Endodermal cell (in vitro differentiated cells): ENCODE results near the gene GPN1. TPM values are rescaled to one million over a fixed set of nuclear protein-coding genes. Genes with fewer than 3 reads are reported as not detected.

Source experiments
- DNase-seq: peaks from one replicate; pipeline ENCODE4 v3.0.0-alpha.2; 2017
- H3K27ac ChIP-seq: 2 replicates; pipeline ENCODE4 v1.5.1; 2013; ENCODE audit warnings: mild to moderate bottlenecking, low read depth, low read length, moderate library complexity
- H3K27me3 ChIP-seq: 2 replicates; pipeline ENCODE4 v1.6.1; 2013; ENCODE audit warnings: mild to moderate bottlenecking, low read length, moderate library complexity; ENCODE audit not compliant: insufficient read depth, control insufficient read depth, poor library complexity, severe bottlenecking
- H3K36me3 ChIP-seq: 2 replicates; pipeline ENCODE4 v1.7.0; 2013; ENCODE audit warnings: mild to moderate bottlenecking, low read length, moderate library complexity; ENCODE audit not compliant: control insufficient read depth, insufficient read depth
- H3K4me1 ChIP-seq: one replicate; pipeline ENCODE4 v1.7.0; 2013; ENCODE audit warnings: low read length; ENCODE audit not compliant: control insufficient read depth, insufficient read depth
- H3K4me3 ChIP-seq: 2 replicates; pipeline ENCODE4 v1.5.1; 2013; ENCODE audit warnings: mild to moderate bottlenecking, low read length, moderate library complexity
- H3K9ac ChIP-seq: 2 replicates; pipeline ENCODE4 v1.6.1; 2013; ENCODE audit warnings: mild to moderate bottlenecking, low read length, moderate library complexity; ENCODE audit not compliant: poor library complexity, severe bottlenecking; ENCODE audit errors: extremely low read depth
- H3K9me3 ChIP-seq: 2 replicates; pipeline ENCODE4 v1.6.1; 2013; ENCODE audit warnings: mild to moderate bottlenecking, low read length, moderate library complexity; ENCODE audit not compliant: control insufficient read depth
- H3K27ac Mint-ChIP-seq: 2 replicates; pipeline ENCODE4 v1.8.0; 2020; ENCODE audit warnings: mixed read lengths
- H3K27me3 Mint-ChIP-seq: 2 replicates; pipeline ENCODE4 v1.8.0; 2021; ENCODE audit warnings: mild to moderate bottlenecking, mixed read lengths; ENCODE audit not compliant: insufficient read depth
- H3K36me3 Mint-ChIP-seq: 2 replicates; pipeline ENCODE4 v1.8.0; 2020; ENCODE audit warnings: low read depth, mixed read lengths
- H3K4me1 Mint-ChIP-seq: 2 replicates; pipeline ENCODE4 v1.8.0; 2020; ENCODE audit warnings: mixed read lengths
- H3K4me3 Mint-ChIP-seq: 2 replicates; pipeline ENCODE4 v1.8.0; 2020; ENCODE audit warnings: mild to moderate bottlenecking, moderate library complexity, mixed read lengths
- H3K9me3 Mint-ChIP-seq: 2 replicates; pipeline ENCODE4 v1.8.0; 2020; ENCODE audit warnings: mild to moderate bottlenecking, mixed read lengths
- CTCF ChIP-seq: fragments of 200-600 bp; sonication (generic); conservative IDR thresholded peaks from 2 replicates; pipeline ENCODE4 v1.5.0; 2021; ENCODE audit warnings: antibody characterized with exemption, mild to moderate bottlenecking
- WGBS, 2 experiments: methylation state at CpG; one replicate each; pipeline versions ENCODE4 v1.1.5 to v1.1.7; 2013; ENCODE audit warnings: missing lambda C conversion rate in 2 of 2, mixed read lengths in 1 of 2; ENCODE audit not compliant: insufficient coverage in 1 of 2, insufficient read length in 1 of 2; 5-methylcytosine and 5-hydroxymethylcytosine counted together
- total RNA-seq, 2 donors: library from RNA; stranded (reverse); fragmentation: NEBNext Ultra II Directional in 1 of 2; extraction: Animal tissue kit (Norgen Biotek cat#: 25700) in 1 of 2; gene quantifications; 2 replicates in 1 of 2; 3 replicates in 1 of 2; pipeline ENCODE4 v1.2.1, GENCODE V29; 2021

GPN1 gene
- total RNA-seq, 2 donors from 2014 or later: 49.6 to 51.5 TPM

- peaks cover 72% of the 10 kb centered on the region for H3K36me3 ChIP-seq
- no peak overlapping the region for H3K9ac ChIP-seq
- no peaks in the 10 kb centered on the region for H3K9me3 ChIP-seq
- no peak overlapping the region for H3K4me3 Mint-ChIP-seq
- no peak for TF ChIP-seq CTCF
- WGBS, 2 experiments: 100% methylated on average over 1 to 2 of the region's 3 CpGs
- DNase-seq: no peak
- peaks cover 42% of the 10 kb centered on the region for H3K36me3 Mint-ChIP-seq
- peaks cover 6% of the 10 kb centered on the region for H3K4me1 ChIP-seq
- no peak overlapping the region for H3K4me3 ChIP-seq
- H3K9me3 Mint-ChIP-seq: no peaks in the 10 kb centered on the region
- H3K27ac Mint-ChIP-seq: no peak overlapping the region
- no peaks in the 10 kb centered on the region for H3K27me3 ChIP-seq
- no peak overlapping the region for H3K27ac ChIP-seq
- H3K4me1 Mint-ChIP-seq: peaks cover 18% of the 10 kb centered on the region
- H3K27me3 Mint-ChIP-seq: no peaks in the 10 kb centered on the region
Observed at GRCh38 chr2:27685577-27685976, 56.7 kb downstream of the GPN1 start.

GRCh38 chr2:27687232-27687631, 58.4 kb downstream of the GPN1 start:
- DNase-seq: no peak
- H3K36me3 Mint-ChIP-seq: peaks cover 36% of the 10 kb centered on the region
- peaks cover 3% of the 10 kb centered on the region for H3K4me1 Mint-ChIP-seq
- Histone ChIP-seq H3K4me3 (no peak overlapping the region), H3K4me1 (no peaks in the 10 kb centered on the region), H3K27me3 (no peaks in the 10 kb centered on the region), H3K27ac (no peak overlapping the region), H3K36me3 (peaks cover 84% of the 10 kb centered on the region), H3K9me3 (no peaks in the 10 kb centered on the region), H3K9ac (no peak overlapping the region)
- WGBS, 2 experiments: 83 to 100% methylated on average over 1 of the region's 1 CpG
- no peak overlapping the region for H3K4me3 Mint-ChIP-seq
- TF ChIP-seq CTCF: no peak
- H3K27ac Mint-ChIP-seq: no peak overlapping the region
- no peaks in the 10 kb centered on the region for H3K9me3 Mint-ChIP-seq
- H3K27me3 Mint-ChIP-seq: no peaks in the 10 kb centered on the region

- H3K36me3 Mint-ChIP-seq: peaks cover 28% of the 10 kb centered on the region
Observed at GRCh38 chr2:27689424-27689823, 60.6 kb downstream of the GPN1 start.

More at GRCh38 chr2:27689424-27689823, 60.6 kb downstream of the GPN1 start:
- no peaks in the 10 kb centered on the region for H3K27me3 Mint-ChIP-seq
- peaks cover 4% of the 10 kb centered on the region for H3K4me1 Mint-ChIP-seq
- 94 to 100% methylated on average over 1 to 2 of the region's 2 CpGs for WGBS, 2 experiments
- DNase-seq: no peak
- H3K4me3 ChIP-seq: no peak overlapping the region
- no peak overlapping the region for H3K9ac ChIP-seq
- no peaks in the 10 kb centered on the region for H3K27me3 ChIP-seq
- H3K36me3 ChIP-seq: peaks cover 85% of the 10 kb centered on the region
- no peaks in the 10 kb centered on the region for H3K9me3 ChIP-seq
- no peak overlapping the region for H3K27ac Mint-ChIP-seq
- H3K4me1 ChIP-seq: no peaks in the 10 kb centered on the region
- H3K4me3 Mint-ChIP-seq: no peak overlapping the region
- TF ChIP-seq CTCF: no peak
- no peaks in the 10 kb centered on the region for H3K9me3 Mint-ChIP-seq
- no peak overlapping the region for H3K27ac ChIP-seq
